BE2C (cell line): Measurements from ENCODE around the gene YPEL1.

Experiments
- DNase-seq: peaks from one replicate; pipeline ENCODE4 v3.0.0-alpha.2; 2020
- H3K27me3 ChIP-seq: fragments of 250-450 bp; sonication (Bioruptor Pico); 2 replicates; pipeline ENCODE4 v1.5.1; 2020; ENCODE audit warnings: mild to moderate bottlenecking
- H3K36me3 ChIP-seq: fragments of 250-450 bp; sonication (Bioruptor Pico); 2 replicates; pipeline ENCODE4 v1.5.1; 2020; ENCODE audit warnings: mild to moderate bottlenecking
- H3K4me1 ChIP-seq: fragments of 250-450 bp; sonication (Bioruptor Pico); 2 replicates; pipeline ENCODE4 v1.5.1; 2020
- H3K4me3 ChIP-seq: 2 replicates; pipeline ENCODE4 v1.5.1; 2011; ENCODE audit warnings: low read depth, low read length
- H3K9me3 ChIP-seq: fragments of 250-450 bp; sonication (Bioruptor Pico); 2 replicates; pipeline ENCODE4 v1.5.1; 2020
- CTCF ChIP-seq: IDR thresholded peaks from 2 replicates; pipeline ENCODE4 v1.5.1; 2012; ENCODE audit warnings: mild to moderate bottlenecking, low read depth, low read length

Gene YPEL1

GRCh38 chr22:21712751-21713427, 22.7 kb downstream of the YPEL1 start:
- H3K4me3 ChIP-seq = peak overlapping the region; percentile 56
- peak; percentile 80 for TF ChIP-seq CTCF
- H3K4me1 ChIP-seq = peaks cover 1% of the 10 kb centered on the region
- no peaks in the 10 kb centered on the region for H3K27me3 ChIP-seq
- no peaks in the 10 kb centered on the region for H3K36me3 ChIP-seq
- peak; percentile 79 for DNase-seq
- no peaks in the 10 kb centered on the region for H3K9me3 ChIP-seq

- no peak overlapping the region for H3K4me3 ChIP-seq
- H3K9me3 ChIP-seq = no peaks in the 10 kb centered on the region
- peaks cover 6% of the 10 kb centered on the region for H3K4me1 ChIP-seq
- no peak for TF ChIP-seq CTCF
- no peaks in the 10 kb centered on the region for H3K27me3 ChIP-seq
- DNase-seq = no peak
- H3K36me3 ChIP-seq = no peaks in the 10 kb centered on the region
Measured at GRCh38 chr22:21711851-21712250, 23.7 kb downstream of the YPEL1 start.

GRCh38 chr22:21710156-21710555, 25.4 kb downstream of the YPEL1 start:
- Histone ChIP-seq H3K27me3 (no peaks in the 10 kb centered on the region), H3K4me1 (peaks cover 6% of the 10 kb centered on the region), H3K4me3 (no peak overlapping the region), H3K9me3 (no peaks in the 10 kb centered on the region), H3K36me3 (no peaks in the 10 kb centered on the region)
- no peak for DNase-seq
- no peak for TF ChIP-seq CTCF

GRCh38 chr22:21709688-21710087, 25.9 kb downstream of the YPEL1 start:
- Histone ChIP-seq H3K36me3 (no peaks in the 10 kb centered on the region), H3K27me3 (no peaks in the 10 kb centered on the region)

GRCh38 chr22:21708960-21709359, 26.6 kb downstream of the YPEL1 start:
- Histone ChIP-seq H3K4me1 (peaks cover 6% of the 10 kb centered on the region), H3K36me3 (no peaks in the 10 kb centered on the region), H3K27me3 (no peaks in the 10 kb centered on the region), H3K9me3 (no peaks in the 10 kb centered on the region), H3K4me3 (no peak overlapping the region)
- no peak for TF ChIP-seq CTCF
- DNase-seq = no peak

More at GRCh38 chr22:21709688-21710087, 25.9 kb downstream of the YPEL1 start:
- Histone ChIP-seq H3K4me3 (no peak overlapping the region), H3K9me3 (no peaks in the 10 kb centered on the region), H3K4me1 (peaks cover 6% of the 10 kb centered on the region)
- no peak for TF ChIP-seq CTCF
- DNase-seq = no peak

GRCh38 chr22:21707677-21708076, 27.9 kb downstream of the YPEL1 start:
- H3K4me1 ChIP-seq = peaks cover 6% of the 10 kb centered on the region
- no peaks in the 10 kb centered on the region for H3K36me3 ChIP-seq
- no peak for DNase-seq
- no peak overlapping the region for H3K4me3 ChIP-seq
- H3K27me3 ChIP-seq = no peaks in the 10 kb centered on the region
- H3K9me3 ChIP-seq = no peaks in the 10 kb centered on the region
- TF ChIP-seq CTCF = no peak
